ENCODE data around the gene VARS1. TPM values are rescaled to one million over a fixed set of nuclear protein-coding genes. Genes with fewer than 3 reads are reported as not detected.

Gene VARS1
- total RNA-seq, 1 donor from 2014 or later: 104 TPM

DNA sequence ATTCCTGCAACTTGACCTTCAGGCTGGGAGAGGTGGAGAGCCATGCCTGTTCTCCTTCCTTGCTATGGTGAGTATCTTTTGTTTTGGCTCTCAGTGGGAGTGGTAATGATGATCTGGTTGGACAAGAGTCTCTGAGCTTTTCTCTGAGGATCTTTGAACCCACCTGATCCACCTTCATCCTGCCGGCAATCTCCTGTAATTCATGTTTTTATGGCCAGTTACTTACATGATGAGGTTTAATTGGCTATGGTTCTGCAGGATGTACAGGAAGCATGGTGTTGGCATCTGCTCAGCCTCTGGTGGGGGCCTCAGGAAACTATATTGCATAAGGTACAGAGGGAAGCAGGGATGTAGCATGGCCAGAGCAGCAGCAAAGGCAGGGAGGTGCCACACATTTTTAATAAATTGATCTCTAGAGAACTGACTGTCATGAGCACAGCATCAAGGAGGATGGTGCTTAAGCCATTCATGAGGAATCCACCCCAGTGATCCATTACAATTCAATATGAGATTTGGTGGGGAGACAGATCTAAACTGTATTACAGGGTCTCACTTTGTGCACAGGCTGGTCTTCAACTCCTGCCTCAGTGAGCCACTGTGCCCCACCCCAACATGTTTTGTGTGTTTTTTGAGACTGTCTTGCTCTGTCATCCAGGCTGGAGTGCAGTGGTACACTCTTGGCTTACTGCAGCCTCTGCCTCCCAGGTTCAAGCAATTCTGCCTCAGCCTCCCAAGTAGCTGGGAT lies 42.0 kb upstream of the VARS1 start:
- DNase-seq (ENCODE audit: extremely low spot score, unreplicated experiment): no peak
- TF ChIP-seq, protein P1, sequence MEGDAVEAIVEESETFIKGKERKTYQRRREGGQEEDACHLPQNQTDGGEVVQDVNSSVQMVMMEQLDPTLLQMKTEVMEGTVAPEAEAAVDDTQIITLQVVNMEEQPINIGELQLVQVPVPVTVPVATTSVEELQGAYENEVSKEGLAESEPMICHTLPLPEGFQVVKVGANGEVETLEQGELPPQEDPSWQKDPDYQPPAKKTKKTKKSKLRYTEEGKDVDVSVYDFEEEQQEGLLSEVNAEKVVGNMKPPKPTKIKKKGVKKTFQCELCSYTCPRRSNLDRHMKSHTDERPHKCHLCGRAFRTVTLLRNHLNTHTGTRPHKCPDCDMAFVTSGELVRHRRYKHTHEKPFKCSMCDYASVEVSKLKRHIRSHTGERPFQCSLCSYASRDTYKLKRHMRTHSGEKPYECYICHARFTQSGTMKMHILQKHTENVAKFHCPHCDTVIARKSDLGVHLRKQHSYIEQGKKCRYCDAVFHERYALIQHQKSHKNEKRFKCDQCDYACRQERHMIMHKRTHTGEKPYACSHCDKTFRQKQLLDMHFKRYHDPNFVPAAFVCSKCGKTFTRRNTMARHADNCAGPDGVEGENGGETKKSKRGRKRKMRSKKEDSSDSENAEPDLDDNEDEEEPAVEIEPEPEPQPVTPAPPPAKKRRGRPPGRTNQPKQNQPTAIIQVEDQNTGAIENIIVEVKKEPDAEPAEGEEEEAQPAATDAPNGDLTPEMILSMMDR (conservative IDR thresholded peaks at IDR 0.05): no peak
- peaks cover 43% of the 10 kb centered on the region for H3K36me3 Mint-ChIP-seq
- peak overlapping the region; percentile 98 for H3K4me3 Mint-ChIP-seq
- H3K27me3 Mint-ChIP-seq: no peaks in the 10 kb centered on the region
- peak overlapping the region; percentile 99 for H3K27ac Mint-ChIP-seq
- no peaks in the 10 kb centered on the region for H3K9me3 Mint-ChIP-seq
- peaks cover 35% of the 10 kb centered on the region for H3K4me1 Mint-ChIP-seq (ENCODE audit: unreplicated experiment)

DNA sequence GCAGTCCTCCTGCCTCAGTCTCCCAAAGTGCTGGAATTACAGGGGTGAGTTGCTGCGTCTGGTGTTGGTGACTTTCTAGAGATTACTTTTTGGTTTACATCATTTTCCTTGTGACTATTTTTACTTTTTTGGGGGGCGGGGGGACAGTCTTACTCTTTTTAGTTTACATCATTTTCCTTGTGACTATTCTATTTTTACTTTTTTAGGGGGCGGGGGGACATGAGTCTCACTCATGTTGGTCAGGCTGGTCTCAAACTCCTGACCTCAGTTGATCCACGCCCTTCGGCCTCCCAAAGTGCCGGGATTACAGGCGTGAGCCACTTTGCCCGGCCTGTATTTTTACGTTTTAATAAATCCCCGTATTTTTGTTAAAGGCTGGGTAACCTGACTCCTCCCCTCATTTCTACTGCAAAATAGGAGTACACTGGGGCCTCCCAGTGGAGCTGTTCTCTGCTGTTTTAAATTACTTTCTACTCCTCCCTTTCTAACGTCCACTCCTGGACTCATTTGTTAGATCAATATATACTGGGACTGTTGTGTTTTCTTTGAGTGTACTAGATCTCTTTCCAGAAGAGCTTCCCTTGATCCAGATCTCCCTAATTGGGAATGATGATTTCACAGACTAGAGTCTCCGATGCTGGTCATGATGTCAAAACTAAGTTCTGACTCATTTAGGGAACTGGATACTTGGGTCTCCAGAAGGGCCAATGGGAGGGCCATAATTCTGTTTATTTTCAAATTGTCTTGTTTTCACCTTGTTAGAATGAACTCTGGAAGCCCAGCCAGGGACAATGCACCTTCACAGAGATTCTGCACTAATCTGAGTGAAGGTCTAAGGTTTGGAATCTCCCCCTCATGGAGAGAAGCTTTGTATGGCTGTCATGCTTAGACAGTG lies 41.2 kb upstream of the VARS1 start:
- Mint-ChIP-seq H3K9me3 (no peaks in the 10 kb centered on the region), H3K27me3 (no peaks in the 10 kb centered on the region), H3K4me3 (peak overlapping the region; percentile 98), H3K27ac (peak overlapping the region; percentile 99), H3K4me1 (ENCODE audit: unreplicated experiment) (peaks cover 35% of the 10 kb centered on the region), H3K36me3 (peaks cover 43% of the 10 kb centered on the region)
- TF ChIP-seq, protein P1 (conservative IDR thresholded peaks at IDR 0.05): peak; percentile 4
- DNase-seq (ENCODE audit: extremely low spot score, unreplicated experiment): no peak

DNA sequence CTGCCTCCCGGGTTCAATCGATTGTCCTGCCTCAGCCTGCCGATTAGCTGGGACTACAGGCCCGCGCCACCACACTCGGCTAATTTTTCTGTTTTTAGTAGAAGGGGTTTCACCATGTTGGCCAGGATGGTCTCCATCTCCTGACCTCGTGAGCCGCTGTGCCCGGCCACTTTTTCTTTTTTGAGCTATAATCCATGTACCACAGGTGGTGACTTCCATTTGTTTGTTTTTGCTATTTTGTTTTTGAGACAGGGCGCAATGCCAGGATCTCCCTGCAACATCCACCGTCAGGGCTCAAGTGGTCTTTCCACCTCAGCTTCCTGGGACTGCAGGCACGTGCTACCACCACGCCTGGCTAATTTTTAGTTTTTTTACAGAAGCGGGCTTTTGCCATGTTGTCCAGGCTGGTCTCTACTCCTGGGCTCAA lies 40.5 kb upstream of the VARS1 start:
- TF ChIP-seq, protein P1 (conservative IDR thresholded peaks at IDR 0.05): peak; percentile 4
- no peaks in the 10 kb centered on the region for H3K27me3 Mint-ChIP-seq
- no peaks in the 10 kb centered on the region for H3K9me3 Mint-ChIP-seq
- peak overlapping the region; percentile 99 for H3K27ac Mint-ChIP-seq
- peaks cover 43% of the 10 kb centered on the region for H3K36me3 Mint-ChIP-seq
- peak overlapping the region; percentile 98 for H3K4me3 Mint-ChIP-seq
- no peak for DNase-seq (ENCODE audit: extremely low spot score, unreplicated experiment)
- H3K4me1 Mint-ChIP-seq (ENCODE audit: unreplicated experiment): peaks cover 35% of the 10 kb centered on the region

DNA sequence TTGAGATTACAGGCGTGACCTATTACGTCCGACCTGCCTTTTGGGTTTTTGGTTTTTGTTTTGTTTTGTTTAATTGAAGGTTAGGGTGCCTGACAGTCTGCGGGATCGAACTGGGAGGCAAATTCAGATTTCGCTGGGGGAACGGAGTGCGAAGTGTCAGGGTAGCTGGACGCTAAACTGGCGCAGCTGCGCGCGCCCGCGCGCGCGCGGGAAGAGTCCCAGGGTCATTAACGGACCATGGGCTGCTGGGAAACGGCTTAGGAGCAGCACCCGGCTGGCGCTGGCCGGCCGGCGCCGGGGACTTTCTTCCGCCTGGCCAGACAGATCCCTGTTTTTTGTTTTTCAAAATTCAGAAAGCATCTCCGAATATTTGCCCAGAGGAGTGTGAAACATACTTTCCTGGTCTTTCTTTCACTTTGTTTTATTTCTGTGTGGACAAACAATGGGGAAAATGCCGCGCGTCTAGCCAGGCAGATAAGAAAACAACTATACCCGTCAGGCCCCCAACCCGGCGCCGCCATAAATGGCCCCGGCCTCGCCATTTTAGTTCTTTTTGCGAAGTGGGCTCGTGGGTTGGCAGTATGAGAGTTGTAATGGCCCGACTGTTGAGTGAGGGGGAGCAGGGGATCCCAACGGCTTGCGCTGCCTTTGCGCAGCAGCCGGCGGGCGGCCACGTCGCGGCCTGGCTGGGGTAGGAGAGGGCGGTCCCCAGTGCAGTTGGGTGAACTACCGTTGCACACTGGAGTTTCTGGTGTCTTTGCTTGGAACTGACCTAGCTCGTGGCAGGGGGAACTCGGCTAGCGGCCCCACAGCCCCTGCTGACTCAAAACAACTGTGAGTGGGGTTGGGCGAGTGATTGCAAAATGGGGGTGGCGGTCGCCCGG lies 39.1 kb upstream of the VARS1 start:
- TF ChIP-seq, protein P1 (conservative IDR thresholded peaks at IDR 0.05): no peak
- Mint-ChIP-seq H3K9me3 (no peaks in the 10 kb centered on the region), H3K4me1 (ENCODE audit: unreplicated experiment) (peaks cover 48% of the 10 kb centered on the region), H3K36me3 (peaks cover 37% of the 10 kb centered on the region), H3K27ac (peak overlapping the region; percentile 99), H3K4me3 (peak overlapping the region; percentile 98), H3K27me3 (no peaks in the 10 kb centered on the region)
- peak; percentile 86 for DNase-seq (ENCODE audit: extremely low spot score, unreplicated experiment)
